ENCODE results near the gene FMN1.
"Not testable (repeated sequence)": the region's sequence is repeated elsewhere in the genome, so short reads cannot be mapped to it uniquely, and the experiment has no call there.

FMN1 gene

DNA sequence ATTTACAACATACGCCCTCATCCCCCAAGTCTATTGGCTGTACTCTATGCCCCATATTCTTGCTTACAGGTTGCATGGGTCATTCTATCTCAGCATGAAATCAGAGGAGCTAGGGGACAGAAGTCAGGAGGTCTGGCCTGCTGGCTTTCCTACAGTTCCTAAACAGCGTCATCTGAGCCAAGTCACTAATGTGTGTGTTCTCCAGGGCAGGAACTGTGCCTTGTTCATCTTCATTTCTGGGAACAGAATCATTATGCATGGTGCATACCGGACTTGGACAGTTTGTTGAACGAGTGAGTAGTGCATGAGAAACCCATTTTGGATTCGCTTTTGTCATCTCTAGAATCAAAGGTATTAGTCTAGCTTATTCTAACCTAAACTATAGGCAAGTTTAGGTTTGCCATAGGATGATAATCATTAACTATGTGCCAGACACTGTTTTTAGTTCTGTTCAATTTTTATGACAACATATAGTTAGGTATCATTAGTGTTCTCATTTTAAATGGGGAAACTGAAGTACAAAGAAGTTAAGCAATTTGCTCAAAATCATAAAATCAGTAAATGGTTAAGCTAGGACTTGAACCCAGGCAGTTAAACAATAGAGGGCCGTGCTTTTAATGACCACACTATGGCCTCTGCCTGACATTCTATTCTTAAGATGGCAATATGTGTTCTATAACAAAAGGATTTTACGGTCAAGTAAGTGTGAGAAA lies 105.2 kb downstream of the FMN1 start:
- DNase-seq, result no peak

DNA sequence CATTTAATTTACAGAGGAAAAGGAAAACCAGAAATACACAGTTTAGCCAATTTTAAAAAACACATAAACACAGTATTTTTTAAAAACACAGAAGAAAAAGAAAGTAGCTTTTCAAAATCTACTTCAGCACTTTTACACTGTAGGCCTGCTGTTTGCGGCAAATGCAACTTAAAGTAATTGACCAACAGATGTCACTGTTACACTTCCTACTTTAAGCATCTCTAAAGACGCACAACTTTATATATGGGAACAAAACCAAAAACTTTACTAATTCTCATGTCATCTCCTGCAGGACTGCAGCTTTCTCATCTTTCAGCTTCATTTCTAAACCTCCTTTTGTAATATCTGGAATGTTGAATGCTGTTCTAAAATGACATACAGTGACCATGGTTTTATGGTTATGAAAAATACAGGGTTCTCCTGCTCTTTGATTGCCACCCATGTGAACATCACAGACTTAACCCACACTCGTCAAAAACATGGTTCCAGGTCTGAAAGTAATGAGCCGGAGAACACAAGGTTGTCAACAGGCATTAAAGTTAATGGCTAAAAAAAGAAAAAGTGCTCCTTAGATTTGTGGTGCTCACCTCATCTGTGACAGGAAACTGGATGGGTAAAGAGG lies 107.9 kb downstream of the FMN1 start:
- DNase-seq, result peak; percentile 14

DNA sequence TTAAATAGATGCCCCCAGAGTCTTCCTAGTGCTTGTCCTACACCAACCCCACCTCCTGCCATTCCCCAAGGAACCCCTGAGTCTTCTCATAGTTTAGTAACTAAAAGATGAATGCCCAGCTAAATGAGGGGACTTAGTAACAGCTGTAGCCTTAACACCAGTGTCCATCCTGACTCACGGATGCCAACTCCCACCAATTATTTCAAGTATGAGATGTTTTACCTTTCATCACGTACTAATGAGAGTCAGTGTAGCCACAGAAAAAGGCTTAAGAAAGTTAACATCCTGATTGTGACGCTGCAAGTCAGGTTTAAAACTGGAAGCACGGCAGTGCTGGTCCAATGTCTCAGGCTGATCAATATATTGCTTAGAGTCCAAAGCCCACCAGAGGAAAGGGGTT lies 109.9 kb downstream of the FMN1 start:
- no peak for DNase-seq

DNA sequence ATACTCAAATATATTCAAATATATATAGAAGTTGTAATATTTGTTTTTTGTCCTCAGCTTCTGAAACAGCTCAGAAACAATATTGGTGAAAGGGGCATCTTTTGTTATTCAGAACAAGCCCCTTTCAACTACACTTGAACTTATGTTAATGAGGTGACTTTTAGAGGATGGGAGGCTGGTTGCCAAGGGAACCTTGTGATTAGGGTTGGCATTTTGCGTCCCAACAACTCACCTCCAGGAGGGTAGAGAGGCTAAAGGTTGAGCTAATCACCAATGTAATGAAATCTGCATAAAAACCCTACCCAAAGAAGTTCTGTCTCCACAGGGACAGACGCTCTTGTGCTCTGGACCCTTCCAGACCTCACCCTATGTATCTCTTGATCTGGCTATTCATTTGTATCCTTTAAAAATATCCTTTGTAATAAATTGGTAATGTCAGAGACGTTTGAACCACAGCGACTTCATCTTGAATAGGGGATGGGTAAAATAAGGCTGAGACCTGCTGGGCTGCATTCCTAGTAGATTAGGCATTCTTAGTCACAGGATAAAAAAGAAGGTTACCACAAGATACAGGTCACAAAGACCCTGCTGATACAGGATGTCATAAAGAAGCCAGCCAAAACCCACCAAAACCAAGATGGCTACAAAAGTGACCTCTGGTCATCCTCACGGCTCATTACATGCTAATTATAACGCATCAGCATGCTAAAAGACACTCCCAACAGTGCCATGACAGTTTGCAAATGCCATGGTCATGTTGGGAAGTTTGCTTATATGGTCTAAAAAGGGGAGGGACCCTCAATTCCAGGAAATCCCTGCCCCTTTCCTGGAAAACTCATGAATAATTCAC lies 111.1 kb downstream of the FMN1 start:
- DNase-seq, result no peak

DNA sequence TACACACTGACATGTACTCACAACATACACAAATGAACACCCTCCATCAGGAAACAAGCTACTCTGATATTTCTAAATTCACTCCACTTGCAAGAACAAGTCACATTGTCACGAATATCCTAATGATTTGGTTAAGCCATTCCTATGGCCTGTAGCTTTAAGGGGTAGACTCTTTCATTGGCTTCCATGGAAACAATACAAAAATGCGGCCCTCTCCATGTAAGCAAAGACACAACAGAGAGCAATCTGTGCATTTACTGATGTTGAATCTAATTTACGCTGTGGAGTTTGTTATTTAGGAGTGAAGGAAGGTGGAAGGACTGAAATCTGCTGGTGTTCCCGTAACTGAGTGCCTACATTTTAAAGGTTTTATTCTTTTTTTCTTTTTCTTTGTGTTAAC lies 114.5 kb downstream of the FMN1 start:
- no peak for DNase-seq

DNA sequence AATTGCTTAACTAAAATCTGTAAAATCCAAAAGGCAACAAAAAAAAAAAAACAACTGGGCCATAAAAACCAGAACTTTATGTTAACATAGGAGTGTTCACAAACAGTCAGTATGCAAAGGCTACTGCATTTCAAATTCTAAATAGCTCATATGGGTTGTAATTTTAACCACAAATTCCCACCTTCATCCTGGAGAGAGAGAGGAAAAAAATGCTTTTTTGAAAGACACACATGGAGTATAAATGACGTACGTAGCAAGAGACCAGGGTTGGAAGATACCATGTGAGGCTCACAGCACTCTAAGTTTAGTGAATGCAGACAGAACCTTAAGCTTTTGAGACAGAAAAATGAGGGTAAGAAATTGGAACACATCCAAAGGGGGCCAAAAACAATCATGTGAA lies 115.9 kb downstream of the FMN1 start:
- no peak for DNase-seq

DNA sequence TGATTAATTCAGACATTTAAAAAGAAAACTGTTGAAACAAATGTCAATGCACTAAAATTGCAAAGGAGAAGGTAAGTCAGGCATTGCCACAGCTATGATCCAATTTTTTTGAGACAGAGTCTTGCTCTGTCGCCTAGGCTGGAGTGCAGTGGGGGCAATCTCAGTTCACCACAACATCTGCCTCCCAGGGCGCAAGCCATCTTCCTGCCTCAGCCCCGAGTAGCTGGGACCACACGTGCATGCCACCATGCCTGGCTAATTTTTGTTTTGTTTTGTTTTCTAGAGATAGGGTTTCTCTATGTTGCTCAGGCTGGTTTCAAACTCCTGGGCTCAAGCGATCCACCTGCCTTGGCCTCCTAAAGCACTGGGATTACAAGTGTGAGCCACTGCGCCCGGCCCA lies 117.6 kb downstream of the FMN1 start:
- DNase-seq, result no peak

DNA sequence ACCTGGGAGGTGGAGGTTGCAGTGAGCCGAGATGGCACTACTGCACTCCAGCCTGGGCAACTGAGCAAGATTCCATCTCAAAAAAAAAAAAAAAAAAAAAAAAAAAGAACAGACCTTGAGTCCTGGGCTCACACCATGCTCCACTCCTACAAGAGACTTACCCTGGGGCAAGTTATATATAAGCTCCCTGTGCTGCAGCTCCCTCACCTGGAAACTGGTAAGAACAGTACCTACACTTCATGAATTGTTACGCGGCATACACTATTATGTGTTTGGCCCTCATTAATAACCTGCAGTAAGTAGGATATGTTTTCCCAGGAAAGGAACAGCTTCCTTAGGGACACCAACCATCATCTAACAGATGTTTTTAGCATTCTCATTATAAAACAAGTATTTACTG lies 119.6 kb downstream of the FMN1 start:
- no peak for DNase-seq

DNA sequence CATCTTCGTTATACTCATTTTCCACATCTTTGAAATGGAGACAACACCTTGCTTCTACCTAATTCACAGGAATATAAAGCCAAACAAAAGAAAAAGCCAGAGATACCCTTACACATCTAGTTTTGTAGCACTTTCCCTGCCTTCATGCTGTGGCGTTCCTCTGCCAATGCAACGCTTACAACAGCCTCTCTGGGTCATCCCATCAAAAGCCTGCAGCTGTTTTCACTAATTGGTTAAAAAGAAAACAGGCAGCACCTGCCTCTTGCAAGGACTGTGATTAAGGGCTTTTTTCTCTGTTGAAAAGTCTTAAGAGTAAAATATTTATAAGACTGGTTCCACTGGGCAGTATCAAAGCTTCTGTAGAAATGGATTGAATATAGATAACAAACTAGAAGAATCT lies 120.3 kb downstream of the FMN1 start:
- DNase-seq, result no peak

DNA sequence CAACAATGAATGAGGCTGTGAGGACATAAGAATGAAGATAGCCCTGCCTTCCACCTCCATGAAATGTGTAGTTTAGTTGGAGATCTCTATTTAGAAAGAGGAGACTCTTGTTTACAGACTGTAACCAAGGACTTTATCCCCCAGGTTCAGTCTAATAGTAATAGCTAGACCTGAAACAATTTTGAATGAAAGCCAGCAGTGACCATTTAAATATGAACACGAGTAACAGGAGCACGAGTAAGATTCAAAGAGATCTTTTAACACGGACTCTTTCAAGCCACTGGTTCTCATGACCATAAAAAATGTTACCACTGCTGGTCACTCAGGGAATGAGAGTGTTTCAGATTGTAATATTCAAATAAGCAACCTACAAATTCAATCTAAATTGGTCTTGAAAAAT lies 123.1 kb downstream of the FMN1 start:
- DNase-seq, result no peak

DNA sequence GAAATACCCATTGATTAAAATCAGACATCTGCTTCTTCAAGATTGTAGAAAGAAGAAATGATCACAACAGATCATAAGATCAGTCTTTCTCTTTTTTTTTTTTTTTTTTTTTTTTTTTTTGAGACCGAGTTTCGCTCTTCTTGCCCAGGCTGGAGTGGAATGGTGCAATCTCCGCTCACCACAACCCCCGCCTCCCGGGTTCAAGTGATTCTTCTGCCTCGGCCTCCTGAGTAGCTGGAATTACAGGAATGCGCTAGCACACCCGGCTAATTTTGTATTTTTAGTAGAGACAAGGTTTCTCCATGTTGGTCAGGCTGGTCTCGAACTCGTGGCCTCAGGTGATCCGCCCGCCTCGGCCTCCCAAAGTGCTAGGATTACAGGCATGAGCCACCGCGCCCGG lies 124.6 kb downstream of the FMN1 start:
- DNase-seq, result not testable (repeated sequence)

DNA sequence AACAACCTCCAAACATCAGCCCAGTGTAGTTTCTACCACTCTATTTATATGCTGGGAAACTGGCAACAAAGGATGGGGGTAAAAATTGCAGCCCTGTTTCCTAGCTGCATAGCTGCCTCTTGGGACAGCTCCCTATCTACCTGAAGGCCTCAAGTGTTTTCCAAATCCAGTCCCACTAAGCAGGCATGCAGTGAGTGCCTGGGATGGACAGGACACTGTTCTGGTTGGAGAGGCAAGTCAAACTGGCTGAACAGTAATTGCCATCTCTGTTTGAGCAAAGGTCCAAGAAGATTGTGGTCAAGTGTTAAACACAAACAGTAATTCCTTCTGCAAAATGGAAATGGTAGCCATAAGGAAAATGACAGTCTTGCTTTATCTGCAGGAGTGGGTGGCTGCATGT lies 125.4 kb downstream of the FMN1 start:
- no peak for DNase-seq

DNA sequence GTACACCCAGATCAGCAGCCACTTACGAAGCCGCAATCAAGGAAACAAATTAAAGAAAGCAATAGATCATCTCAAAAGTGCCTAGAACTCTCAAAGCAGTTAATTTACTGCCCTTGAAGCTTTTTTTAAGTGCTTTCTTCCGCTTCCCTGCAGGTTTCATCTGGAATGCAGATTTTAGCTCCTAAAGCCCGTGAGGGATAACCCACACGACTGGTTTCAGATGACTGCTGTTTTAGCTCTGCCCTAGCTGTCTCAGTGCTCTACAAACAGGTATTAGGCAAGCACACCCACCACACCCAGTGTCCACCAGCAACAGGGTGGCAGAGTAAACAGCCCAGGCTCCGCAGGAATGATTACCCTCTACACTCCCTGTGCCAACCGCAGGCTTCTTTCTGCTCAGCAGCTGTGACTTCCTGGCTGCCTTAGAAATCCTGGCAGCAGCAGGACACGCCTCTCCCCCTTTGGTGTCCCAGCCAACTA lies 126.0 kb downstream of the FMN1 start:
- DNase-seq, result peak; percentile 46

DNA sequence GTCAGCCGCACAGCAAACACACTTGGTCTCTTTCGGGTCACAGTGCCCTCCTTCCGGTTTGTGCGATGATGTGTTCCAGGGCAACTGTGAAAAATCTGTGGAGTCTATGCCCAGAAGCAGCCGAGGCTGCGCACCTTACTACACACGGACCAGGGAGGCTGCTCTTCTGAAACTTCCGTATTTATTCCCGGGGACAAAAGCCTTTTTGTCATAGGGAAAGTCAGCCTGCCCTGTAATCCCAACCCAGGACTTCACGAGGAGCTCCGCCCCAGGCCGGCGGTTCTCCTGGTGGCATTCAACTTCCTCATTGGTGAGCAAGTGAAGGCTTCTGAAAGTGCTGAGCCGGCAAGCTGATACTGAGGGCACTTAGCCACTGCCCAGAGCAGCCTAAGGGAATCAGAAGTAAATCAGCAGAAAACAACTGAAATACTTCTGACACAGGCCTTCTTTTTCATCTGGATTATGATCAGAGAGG lies 126.5 kb downstream of the FMN1 start:
- no peak for DNase-seq

DNA sequence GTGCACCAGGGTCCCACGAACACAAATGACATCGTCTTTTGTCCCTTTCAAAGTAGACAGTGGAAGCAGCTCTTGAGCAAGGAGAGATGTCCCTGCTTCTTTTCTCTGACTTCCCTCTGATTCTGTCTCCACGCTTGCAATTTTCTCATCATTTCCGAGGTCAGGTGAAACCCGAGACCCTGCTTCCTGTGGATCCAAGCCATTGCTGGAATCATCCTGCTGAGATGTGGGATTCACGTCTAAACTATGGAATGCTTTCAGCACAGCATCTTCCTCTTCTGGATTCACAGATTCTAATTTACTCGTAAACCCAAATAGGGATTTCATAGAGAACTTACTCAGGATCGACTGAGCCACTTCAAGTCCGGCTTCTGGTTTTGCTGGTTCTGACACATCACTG lies 127.1 kb downstream of the FMN1 start:
- no peak for DNase-seq

DNA sequence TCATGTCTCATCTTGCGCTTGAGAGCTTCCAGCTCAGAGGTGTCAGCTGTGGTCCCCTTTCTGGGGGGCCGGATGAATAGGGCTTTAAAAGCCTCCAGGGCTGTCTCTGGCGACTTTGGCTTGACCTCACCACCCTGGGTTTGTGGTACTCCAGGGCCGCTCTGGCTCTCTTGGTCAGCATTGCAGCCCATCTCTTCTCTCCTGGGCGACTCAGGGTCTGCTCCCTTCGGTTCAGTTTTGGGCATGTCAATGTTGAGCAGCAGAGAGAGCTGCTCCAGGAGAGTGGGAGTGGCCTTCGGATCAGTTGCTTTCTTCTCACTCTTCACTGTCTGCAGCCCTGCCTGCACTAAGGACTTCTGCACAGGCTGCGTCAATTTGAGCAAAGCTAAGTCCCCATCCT lies 127.9 kb downstream of the FMN1 start:
- no peak for DNase-seq

DNA sequence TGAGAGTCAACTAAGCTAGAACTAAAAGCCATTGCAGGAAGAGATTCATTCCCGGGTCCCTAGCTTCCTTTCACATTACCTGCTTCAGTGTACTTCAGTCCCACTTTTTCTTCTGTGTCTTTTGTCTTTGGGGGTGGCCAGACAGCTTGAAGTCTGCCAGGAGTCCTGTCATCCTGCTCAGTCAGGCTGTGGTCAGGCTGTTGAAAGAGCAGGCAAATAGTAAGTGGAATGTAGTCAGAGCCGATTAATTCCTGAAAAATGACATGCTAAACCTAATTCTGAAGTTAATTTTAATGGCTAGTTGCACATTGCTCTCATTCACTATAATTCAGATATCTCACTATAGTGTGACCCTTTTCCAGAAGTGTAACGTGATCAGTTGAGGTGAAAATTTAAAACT lies 129.6 kb downstream of the FMN1 start:
- DNase-seq, result no peak

DNA sequence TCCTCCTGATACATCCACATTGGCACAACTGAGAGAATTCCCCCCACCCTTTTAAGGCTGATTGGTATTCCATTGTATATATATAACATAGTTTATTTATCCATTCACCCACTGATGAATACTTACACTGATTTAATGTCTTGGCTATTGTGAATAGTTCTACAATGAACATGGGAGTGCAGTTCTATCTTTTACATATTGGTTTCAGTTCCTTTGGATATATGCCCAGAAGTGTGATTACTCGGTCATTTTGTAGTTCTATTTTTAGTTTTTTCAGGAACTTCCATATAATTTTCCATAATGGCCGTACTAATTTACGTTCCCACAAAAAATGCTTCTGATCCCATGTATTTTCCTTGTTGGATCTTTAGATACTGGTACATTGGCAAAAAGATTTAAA lies 135.3 kb downstream of the FMN1 start:
- DNase-seq, result no peak

DNA sequence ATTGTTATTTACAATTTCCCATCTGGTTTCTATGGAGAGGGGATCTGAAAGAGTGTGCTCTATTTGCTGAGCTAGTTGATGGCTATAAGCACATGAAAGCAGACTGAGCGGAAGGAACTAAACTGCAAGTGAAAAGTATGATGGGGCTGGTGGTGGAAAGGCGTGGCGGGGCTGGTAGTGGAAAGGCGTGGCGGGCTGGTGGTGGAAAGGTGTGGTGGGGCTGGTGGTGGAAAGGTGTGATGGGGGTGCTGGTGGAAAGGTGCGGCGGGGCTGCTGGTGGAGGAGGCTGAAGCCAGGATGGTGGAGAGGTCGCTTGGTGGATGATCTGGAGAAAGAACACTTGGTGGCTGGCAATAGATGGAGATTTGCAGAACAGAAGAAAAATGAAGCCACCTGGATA lies 136.7 kb downstream of the FMN1 start:
- DNase-seq, result no peak

DNA sequence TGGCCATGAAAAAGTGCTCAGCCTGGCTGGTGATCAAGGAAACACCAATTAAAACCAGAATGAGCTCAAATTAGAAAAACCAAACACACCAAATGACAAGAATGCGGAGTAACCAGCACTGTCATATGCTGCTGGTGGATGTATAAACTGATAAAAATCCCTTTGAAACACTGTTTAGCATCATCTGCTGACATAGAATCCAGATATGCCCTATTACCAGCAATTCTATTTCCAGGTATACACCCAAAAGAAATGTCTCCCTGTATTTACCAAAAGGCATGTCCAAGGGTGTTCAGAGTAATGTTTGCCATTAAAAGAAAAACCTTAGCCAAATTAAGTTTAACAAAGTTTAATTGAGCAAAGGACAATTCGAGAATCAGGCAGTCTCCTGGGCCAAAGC lies 138.6 kb downstream of the FMN1 start:
- DNase-seq, result no peak

DNA sequence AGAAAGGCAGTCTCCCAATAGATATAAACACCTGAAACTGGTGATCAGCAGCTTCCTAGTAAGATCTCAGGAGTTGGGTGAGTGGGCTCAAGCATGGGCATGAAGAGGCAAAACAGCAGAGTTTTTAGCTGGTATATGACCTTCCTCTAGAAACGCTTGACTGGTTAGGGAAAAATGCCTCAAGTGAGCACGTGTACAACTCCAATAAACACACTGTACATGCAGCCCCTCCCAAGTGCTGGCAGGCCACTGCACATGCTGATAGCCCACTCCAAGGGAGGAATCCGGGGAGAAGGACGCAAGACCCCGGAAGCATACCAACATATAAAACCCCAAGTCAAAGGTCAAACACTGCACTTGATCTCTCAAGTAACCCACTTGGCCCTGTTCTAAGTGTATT lies 143.0 kb downstream of the FMN1 start:
- no peak for DNase-seq

DNA sequence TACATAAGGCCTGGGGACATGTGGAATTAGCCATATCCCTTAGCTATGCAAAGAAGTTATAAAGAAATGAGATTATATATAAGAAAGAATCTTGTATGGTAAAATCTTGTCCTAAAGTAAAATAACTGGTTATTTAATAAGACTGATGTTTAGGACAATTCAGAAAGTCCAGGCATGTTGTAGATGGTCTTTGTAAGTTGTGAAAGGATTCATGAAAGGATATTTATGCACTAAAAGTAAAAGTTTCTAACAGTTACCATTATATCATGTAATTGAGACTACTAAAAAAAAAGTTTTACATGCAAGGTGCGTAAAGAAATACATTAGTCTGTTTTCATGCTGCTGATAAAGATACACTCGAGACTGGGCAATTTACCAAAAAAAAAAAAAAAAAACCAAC lies 146.3 kb downstream of the FMN1 start:
- no peak for DNase-seq

DNA sequence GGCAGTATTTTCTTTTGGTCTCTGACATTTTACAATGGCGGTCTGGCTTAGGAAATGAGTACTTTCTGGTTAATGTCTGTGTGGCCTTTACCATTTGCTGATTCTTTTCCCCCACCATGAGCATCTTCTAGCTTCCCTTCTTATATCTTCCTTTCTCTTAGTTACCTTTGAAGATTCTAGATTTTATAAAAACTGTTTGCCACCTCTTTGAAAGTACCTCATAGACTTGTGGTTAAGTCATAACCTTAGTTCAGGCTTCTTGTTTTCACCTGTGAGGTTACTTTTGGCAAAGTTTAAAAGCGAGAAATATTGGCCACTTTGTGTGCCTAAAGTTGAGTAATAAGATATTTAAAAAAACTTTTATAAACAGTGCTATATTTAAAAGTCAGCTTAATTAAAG lies 147.4 kb downstream of the FMN1 start:
- DNase-seq, result no peak

DNA sequence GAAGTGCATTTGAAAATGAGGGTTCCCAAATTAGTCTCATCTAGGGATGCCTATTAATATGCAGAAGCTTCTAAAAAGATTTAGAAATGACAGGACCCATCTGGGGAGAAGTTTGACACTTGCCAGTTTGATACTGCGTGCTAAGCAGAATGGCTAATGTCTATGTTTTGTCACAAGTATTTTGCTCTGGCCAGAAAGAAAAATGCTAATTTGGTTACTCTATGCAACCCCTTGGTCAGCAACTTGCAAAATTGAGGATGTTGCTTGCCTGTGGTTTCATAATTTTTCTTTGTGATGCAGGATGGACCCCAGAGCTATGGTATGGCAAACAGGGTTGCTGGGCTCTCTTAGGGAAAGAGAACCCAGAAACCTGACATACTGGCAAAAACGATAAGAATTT lies 148.2 kb downstream of the FMN1 start:
- DNase-seq, result no peak

Data from NCI-H748 treated with DMSO at 0.1 percent for 48 hours (cell line).